Pancreas (tissue), 10 donors: ENCODE results near the gene ALG12. TPM values are rescaled to one million over a fixed set of nuclear protein-coding genes. Genes with fewer than 3 reads are reported as not detected.

Experiments used
- ATAC-seq, 4 donors: fragments of 200-7000 bp; cut with Tn5 transposase; one replicate each; pipeline versions ENCODE4 v1.8.0 to v1.9.1; 2020; ENCODE audit warnings: mild to moderate bottlenecking in 4 of 4, moderate library complexity in 4 of 4
- DNase-seq, 6 donors: peaks; one replicate each; pipeline ENCODE4 v3.0.0-alpha.2; 2020
- FAIRE-seq: peaks from 2 replicates; lab custom pipeline; 2012; peaks lifted over from hg19 to GRCh38; lab: Jason Lieb, UNC
- H3K27ac ChIP-seq, 4 donors: fragments of 200-600 bp; sonication (generic); 1 replicate in 3 of 4; 2 replicates in 1 of 4; pipeline versions ENCODE4 v1.5.0 to v1.8.0; 2020
- H3K27me3 ChIP-seq, 4 donors: fragments of 200-600 bp; one replicate each; pipeline ENCODE4 v1.8.0; 2021
- H3K36me3 ChIP-seq, 3 donors: fragments of 200-600 bp; sonication (generic) in 1 of 3; one replicate each; pipeline versions ENCODE4 v1.5.0 to v1.8.0; 2020 to 2021
- H3K4me1 ChIP-seq, 3 donors: fragments of 200-600 bp; one replicate each; pipeline ENCODE4 v1.8.0; 2021
- H3K4me3 ChIP-seq, 4 donors: fragments of 200-600 bp; sonication (generic) in 2 of 4; one replicate each; pipeline versions ENCODE4 v1.5.0 to v1.8.0; 2020 to 2021
- H3K9me3 ChIP-seq, 4 donors: fragments of 200-600 bp; one replicate each; pipeline ENCODE4 v1.8.0; 2021
- CTCF ChIP-seq, 4 donors: fragments of 200-600 bp; sonication (generic) in 3 of 4; IDR thresholded peaks; one replicate each; pipeline versions ENCODE4 v1.5.0 to v1.8.0; 2021; ENCODE audit warnings: antibody characterized with exemption in 4 of 4
- WGBS, 2 donors: extraction: QIAGEN DNeasy Blood & Tissue Kit; methylation state at CpG; one replicate each; pipeline ENCODE4 v1.1.7; 2013; 5-methylcytosine and 5-hydroxymethylcytosine counted together
- intact Hi-C, 3 donors: fragments of 100-400 bp; cut with DNase I; formaldehyde crosslinking; loops; one replicate each; pipeline versions ENCODE4 v1.11.1 to v1.14.2; 2022
- polyA plus RNA-seq, 2 donors: library from polyadenylated mRNA; stranded (reverse); fragments of 200-250 nt; gene quantifications; one replicate each; pipeline ENCODE4 v1.2.3, GENCODE V29; 2013
- total RNA-seq, 6 donors: library from RNA; stranded (reverse); fragmentation: NEBNext Ultra II Directional in 4 of 6; extraction: Animal tissue kit (Norgen Biotek cat#: 25700) in 4 of 6; gene quantifications; one replicate each; pipeline versions ENCODE4 v1.2.1 to v1.2.4, GENCODE V29; 2021 to 2023
- donor health status: healthy with polysubstance abuse.
- donor health status: DM: no; HTN: no; CAD: no; lungs with moderate emphysema.
- donor health status: DM: no; HTN: no; CAD: no.
- donor health status: control.
- donor health status: control.
- donor health status: Bipolar disorder and iron deficiency.
- donor health status: DM: yes; HTN: yes; CAD: no.
- donor health status: DM: no; HTN: no; CAD: no.
- donor health status: DM: no; HTN: no; CAD: no.
- donor health status: DM: yes; HTN: yes; CAD: no.

The ALG12 gene
- total and polyA plus RNA-seq, 8 donors, result 7.1 to 13.1 (median 10.8) TPM

DNA sequence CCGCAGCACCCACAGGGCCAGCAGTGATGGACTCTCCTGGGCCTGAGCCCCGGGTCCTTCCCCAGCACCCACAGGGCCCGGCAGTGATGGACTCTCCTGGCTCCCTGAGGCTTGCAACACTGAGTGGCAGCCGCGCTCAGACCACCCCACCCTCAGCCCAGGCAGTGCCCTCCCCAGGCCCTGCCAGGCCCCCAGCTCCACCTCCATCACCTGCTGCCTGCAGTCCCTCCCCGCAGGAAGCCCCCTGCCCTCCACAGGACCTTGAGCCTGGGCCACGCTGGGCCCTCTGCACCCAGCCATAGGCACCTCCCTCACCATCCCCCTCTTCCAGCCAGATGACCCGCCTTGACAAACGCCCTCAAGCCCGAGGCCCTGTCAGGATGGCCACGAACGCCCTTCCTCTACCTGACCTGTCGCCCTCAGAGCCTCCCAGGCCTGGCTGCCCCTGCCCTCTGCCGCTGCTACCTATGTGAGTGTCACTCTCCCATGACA is 11.4 kb downstream of the ALG12 start:
- peak in 1 of 4 donors; percentile 6 for ATAC-seq

DNA sequence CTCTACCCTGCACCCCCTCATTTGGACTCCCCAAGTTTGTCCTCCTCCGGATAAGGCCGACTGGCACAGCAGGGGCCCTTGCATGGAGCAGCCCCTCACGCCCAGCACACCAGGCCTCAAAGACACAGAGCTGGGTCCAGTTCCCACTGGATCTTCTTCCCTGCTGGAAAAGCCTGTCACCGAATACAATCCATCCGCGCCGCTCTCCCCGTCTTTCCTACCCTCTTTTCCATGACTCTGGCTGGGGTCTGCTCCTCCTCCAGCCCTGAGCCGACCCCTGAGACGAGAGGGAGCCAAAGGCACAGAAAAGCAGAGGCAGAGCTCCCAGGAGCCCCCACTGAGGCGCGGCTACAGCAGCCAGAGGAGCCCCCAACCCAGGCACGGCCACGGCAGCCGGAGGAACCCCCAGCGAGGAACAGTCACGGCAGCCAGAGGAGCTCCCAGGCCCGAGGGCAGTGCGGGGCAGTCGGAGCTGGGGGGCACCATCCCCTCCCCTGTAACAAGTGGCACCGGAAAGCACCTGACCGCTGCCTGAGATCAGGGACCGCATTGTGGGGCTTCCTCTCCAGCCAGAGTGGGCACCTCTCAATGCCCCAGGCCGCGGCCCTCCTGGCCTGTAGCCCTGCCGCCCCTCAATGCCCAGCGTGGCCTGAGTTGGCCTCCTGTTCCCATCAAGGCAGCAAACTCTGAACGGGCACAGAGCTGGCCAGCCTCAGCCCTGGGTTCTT is 12.0 kb downstream of the ALG12 start:
- peaks cover 0 to 32% (median 14%) of the 10 kb centered on the region in 3 donors for H3K36me3 ChIP-seq
- ATAC-seq (no peak), FAIRE-seq (no peak)

More for the DNA sequence above, 11.4 kb downstream of the ALG12 start:
- Histone ChIP-seq H3K27ac (no peak overlapping the region), H3K36me3 (peaks cover 0 to 28% (median 14%) of the 10 kb centered on the region in 3 donors), H3K27me3 (no peaks in the 10 kb centered on the region), H3K4me1 (no peaks in the 10 kb centered on the region), H3K4me3 (no peak overlapping the region), H3K9me3 (no peaks in the 10 kb centered on the region)
- DNase-seq, result peak in 2 of 6 donors; percentile 11 to 68
- 91 to 92% methylated on average over 13 to 14 of the region's 14 CpGs for WGBS, 2 donors
- TF ChIP-seq CTCF (IDR thresholded peaks at IDR 0.05), result no peak
- FAIRE-seq, result no peak
- intact Hi-C loops, result no loop called here

DNA sequence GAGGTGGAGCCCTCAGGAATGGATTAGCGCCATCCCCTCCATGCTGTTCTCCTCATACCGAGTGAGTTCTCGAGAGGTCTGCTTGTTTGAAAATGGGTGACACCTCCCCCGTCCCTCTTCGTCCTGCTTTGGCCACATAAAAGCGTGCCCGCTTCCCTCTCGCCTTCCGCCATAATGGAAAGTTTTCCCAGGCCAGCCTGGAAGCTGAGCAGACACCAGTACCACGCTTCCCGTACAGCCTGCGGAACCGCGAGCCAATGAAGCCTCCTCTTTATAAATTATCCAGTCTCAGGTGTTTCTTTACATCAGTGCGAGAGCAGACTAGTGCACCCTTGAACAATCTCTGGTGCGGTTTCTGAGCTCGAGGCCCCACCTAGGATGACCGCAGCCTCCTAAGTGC is 12.8 kb downstream of the ALG12 start:
- no peaks in the 10 kb centered on the region for H3K27me3 ChIP-seq
- H3K27ac ChIP-seq, result no peak overlapping the region
- H3K4me1 ChIP-seq, result no peaks in the 10 kb centered on the region
- intact Hi-C loops, result no loop called here
- no peaks in the 10 kb centered on the region for H3K9me3 ChIP-seq
- ATAC-seq (no peak), FAIRE-seq (no peak), DNase-seq (no peak)
- peaks cover 0 to 32% (median 14%) of the 10 kb centered on the region in 3 donors for H3K36me3 ChIP-seq
- no peak for TF ChIP-seq CTCF (IDR thresholded peaks at IDR 0.05)
- 97 to 98% methylated on average over 18 of the region's 18 CpGs for WGBS, 2 donors
- no peak overlapping the region for H3K4me3 ChIP-seq

More for the DNA sequence above, 12.0 kb downstream of the ALG12 start:
- no peaks in the 10 kb centered on the region for H3K4me1 ChIP-seq
- TF ChIP-seq CTCF (IDR thresholded peaks at IDR 0.05), result no peak
- peak in 3 of 6 donors; percentile 17 to 62 (median 49) for DNase-seq
- intact Hi-C loops, result no loop called here
- no peaks in the 10 kb centered on the region for H3K9me3 ChIP-seq
- 93 to 96% methylated on average over 27 to 28 of the region's 28 CpGs for WGBS, 2 donors
- H3K27me3 ChIP-seq, result no peaks in the 10 kb centered on the region
- no peak overlapping the region for H3K4me3 ChIP-seq
- H3K27ac ChIP-seq, result no peak overlapping the region

- 91% methylated on average over 11 of the region's 11 CpGs for WGBS, 2 donors
- Histone ChIP-seq H3K4me1 (no peaks in the 10 kb centered on the region), H3K36me3 (peaks cover 0 to 27% (median 14%) of the 10 kb centered on the region in 3 donors), H3K27ac (no peak overlapping the region), H3K4me3 (no peak overlapping the region), H3K27me3 (no peaks in the 10 kb centered on the region), H3K9me3 (no peaks in the 10 kb centered on the region)
- intact Hi-C loops, result no loop called here
- ATAC-seq (no peak), DNase-seq (peak in 1 of 6 donors; percentile 70), FAIRE-seq (no peak)
- no peak for TF ChIP-seq CTCF (IDR thresholded peaks at IDR 0.05)
These were observed 14.2 kb downstream of the ALG12 start for GRCh38 chr22:49904040-49904369.
